Effector memory CD4-positive, alpha-beta T cell (primary cell): Measurements from ENCODE around the gene BNIPL.
A peak's percentile ranks its signal among the peaks of the same experiment; 100 is the strongest.

ENCODE experiments used
- DNase-seq, 3 donors: peaks; one replicate each; pipeline ENCODE4 v3.0.0-alpha.2; 2020
- H3K27ac ChIP-seq: 2 replicates; pipeline ENCODE4 v1.7.0; 2013; ENCODE audit warnings: mild to moderate bottlenecking, low read length, moderate library complexity; ENCODE audit not compliant: insufficient read depth, poor library complexity, severe bottlenecking
- H3K27me3 ChIP-seq: replicated peaks from 2 replicates; pipeline ENCODE4 v1.7.0; 2013; ENCODE audit warnings: mild to moderate bottlenecking, low read length; ENCODE audit not compliant: insufficient read depth, control insufficient read depth, poor library complexity, severe bottlenecking
- H3K36me3 ChIP-seq: 2 replicates; pipeline ENCODE4 v1.7.0; 2013; ENCODE audit warnings: mild to moderate bottlenecking, low read length, moderate library complexity; ENCODE audit not compliant: control insufficient read depth, insufficient read depth
- H3K4me1 ChIP-seq: 2 replicates; pipeline ENCODE4 v1.7.0; 2013; ENCODE audit warnings: low read length, mild to moderate bottlenecking; ENCODE audit not compliant: control insufficient read depth, insufficient read depth, poor library complexity, severe bottlenecking
- H3K4me3 ChIP-seq: 2 replicates; pipeline ENCODE4 v1.7.0; 2013; ENCODE audit warnings: low read length, low read depth, mild to moderate bottlenecking; ENCODE audit not compliant: insufficient read depth, poor library complexity, severe bottlenecking
- H3K9me3 ChIP-seq: 2 replicates; pipeline ENCODE4 v1.7.0; 2013; ENCODE audit warnings: mild to moderate bottlenecking, low read length, moderate library complexity; ENCODE audit not compliant: control insufficient read depth

Gene BNIPL

DNA sequence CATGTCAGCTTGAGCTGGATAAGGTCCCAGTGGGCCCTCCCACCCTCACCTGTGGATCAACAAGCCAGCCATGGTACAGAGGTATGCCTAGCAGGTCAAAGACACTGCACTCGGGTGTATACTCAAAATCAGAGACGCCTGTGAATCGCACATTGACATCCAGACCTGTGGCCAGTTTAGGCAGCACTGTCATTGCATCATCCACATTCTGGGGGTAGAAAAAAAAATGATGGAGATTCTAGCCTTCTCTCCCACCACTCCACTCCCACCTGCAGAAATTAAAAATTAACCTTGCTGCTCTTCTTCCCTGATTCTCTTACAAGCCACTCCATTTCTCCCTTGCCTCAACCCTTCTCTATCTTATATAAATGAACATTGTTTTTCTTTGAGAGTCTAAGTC, 36.0 kb upstream of the BNIPL start:
- Histone ChIP-seq H3K4me3 (no peak overlapping the region), H3K27me3 (no peaks in the 10 kb centered on the region), H3K9me3 (no peaks in the 10 kb centered on the region), H3K27ac (no peak overlapping the region), H3K4me1 (peaks cover 25% of the 10 kb centered on the region), H3K36me3 (peaks cover 45% of the 10 kb centered on the region)
- DNase-seq, result no peak

DNA sequence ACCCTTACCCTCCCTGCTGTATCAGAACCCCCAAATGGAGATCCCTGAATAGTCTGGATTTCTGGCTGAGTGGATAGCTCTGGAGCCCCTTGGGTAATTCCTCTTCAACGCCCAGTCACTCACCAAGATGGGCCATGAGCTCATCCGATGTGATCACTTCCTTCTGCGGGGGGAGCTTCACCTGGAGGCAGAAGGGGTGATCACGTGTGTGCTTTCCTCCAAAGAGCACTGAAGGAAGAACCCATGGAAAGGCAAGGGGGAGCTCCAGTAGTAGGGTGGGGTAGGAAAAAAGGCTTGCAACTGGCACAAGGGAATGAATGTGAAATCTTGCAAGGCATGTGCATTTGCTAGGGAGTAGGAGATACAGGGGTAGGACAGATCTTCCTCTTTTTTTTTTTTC, 34.8 kb upstream of the BNIPL start:
- Histone ChIP-seq H3K27ac (no peak overlapping the region), H3K27me3 (no peaks in the 10 kb centered on the region), H3K9me3 (no peaks in the 10 kb centered on the region), H3K4me1 (peaks cover 27% of the 10 kb centered on the region), H3K36me3 (peaks cover 42% of the 10 kb centered on the region), H3K4me3 (no peak overlapping the region)
- no peak for DNase-seq

DNA sequence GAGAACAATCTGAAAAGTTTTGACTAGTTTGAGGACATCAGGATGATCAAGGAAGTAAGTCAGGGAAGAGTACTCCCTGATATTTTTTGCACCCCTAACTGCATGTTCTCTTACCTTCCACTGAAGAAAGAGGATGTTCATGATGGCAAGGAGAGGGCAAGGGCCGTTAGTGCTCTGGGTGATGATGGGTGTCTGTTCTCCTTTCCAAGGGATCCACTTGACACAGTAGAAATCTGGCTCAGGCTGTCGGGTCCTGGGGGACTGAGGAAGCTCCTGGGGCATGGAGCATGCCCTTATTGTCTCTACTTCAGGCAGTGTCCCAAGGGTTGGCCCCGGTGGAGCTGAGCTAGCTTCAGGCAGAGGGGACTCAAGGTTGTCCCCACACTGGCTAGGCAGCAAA, 34.3 kb upstream of the BNIPL start:
- Histone ChIP-seq H3K9me3 (no peaks in the 10 kb centered on the region), H3K27ac (peak overlapping the region; percentile 52), H3K27me3 (no peaks in the 10 kb centered on the region), H3K36me3 (peaks cover 37% of the 10 kb centered on the region), H3K4me1 (peaks cover 32% of the 10 kb centered on the region), H3K4me3 (peak overlapping the region; percentile 27)
- DNase-seq, result no peak

DNA sequence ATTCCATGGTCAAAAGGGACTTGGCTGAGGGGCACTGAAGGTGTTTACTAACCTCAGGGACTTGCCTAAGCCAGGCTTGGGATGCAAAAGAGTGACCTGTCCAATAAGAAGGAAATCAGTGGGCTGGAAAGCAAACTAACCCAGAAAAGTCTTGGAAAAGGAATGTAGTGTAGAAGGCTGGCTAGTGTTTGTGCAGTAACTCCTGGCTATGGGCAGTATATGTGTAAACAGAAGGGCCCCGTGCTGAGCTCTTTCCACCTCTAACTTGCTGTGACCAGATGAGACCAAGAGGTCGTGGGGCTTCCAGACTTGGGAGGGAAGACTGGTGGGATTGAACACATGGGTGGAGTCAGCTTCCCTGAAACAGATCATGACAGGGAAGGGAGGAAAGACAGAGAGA, 33.8 kb upstream of the BNIPL start:
- Histone ChIP-seq H3K4me1 (peaks cover 37% of the 10 kb centered on the region), H3K4me3 (peak overlapping the region; percentile 27), H3K27ac (peak overlapping the region; percentile 52), H3K36me3 (peaks cover 32% of the 10 kb centered on the region), H3K27me3 (no peaks in the 10 kb centered on the region), H3K9me3 (no peaks in the 10 kb centered on the region)
- no peak for DNase-seq

DNA sequence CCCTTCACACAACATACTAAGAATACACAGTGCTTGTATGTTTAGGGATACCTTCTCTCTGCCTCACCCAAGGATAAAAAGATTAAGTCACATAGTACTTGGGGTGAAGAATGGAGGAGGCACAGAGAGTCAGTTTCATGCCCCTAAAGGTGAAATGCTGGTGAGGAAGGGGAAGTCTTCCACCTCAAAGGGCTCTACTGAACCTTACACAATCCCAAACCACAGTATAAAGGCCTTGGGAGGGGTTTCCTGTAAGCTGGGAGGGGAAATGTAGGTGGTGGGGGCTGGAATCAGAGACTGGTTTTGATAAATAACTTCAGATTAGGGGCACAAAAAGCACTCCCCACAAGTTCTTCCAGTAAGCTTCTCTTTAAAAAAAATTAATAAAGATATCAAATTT, 33.2 kb upstream of the BNIPL start:
- DNase-seq, result no peak
- Histone ChIP-seq H3K36me3 (peaks cover 26% of the 10 kb centered on the region), H3K27me3 (no peaks in the 10 kb centered on the region), H3K4me3 (peak overlapping the region; percentile 27), H3K9me3 (no peaks in the 10 kb centered on the region), H3K27ac (peak overlapping the region; percentile 52), H3K4me1 (peaks cover 39% of the 10 kb centered on the region)

DNA sequence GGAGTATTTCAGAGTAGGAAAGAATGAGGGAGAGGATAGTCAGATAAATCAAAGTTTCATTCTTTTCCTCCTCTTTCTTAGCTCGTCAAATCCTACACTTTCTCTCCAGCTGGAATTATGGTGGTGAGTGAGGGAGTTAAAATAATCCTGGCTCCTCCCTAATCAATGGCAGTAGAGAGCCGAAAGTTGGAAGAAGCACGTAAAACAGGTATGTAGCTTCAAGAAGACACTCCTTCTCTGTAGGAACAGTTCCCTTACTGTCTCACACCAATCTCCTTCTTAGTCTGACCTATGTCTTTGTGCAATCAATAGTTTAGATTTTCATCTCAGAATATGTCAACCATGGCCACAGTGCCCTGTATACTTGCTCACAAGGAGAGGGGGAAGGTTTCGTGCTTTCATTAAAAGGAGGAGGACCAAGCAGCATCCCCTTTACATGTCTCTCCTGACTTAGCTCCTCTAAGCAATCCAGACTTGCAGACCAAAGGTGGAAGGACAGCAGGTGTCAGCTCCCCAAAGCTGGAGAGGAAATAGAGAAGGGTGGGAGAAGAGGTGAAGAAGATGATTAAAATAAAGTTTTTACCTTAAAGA, 30.6 kb upstream of the BNIPL start:
- no peak for DNase-seq
- H3K4me1 ChIP-seq, result peaks cover 47% of the 10 kb centered on the region
- no peaks in the 10 kb centered on the region for H3K27me3 ChIP-seq
- peaks cover 9% of the 10 kb centered on the region for H3K36me3 ChIP-seq
- peak overlapping the region; percentile 67 for H3K4me3 ChIP-seq
- H3K27ac ChIP-seq, result peak overlapping the region; percentile 94
- H3K9me3 ChIP-seq, result no peaks in the 10 kb centered on the region

DNA sequence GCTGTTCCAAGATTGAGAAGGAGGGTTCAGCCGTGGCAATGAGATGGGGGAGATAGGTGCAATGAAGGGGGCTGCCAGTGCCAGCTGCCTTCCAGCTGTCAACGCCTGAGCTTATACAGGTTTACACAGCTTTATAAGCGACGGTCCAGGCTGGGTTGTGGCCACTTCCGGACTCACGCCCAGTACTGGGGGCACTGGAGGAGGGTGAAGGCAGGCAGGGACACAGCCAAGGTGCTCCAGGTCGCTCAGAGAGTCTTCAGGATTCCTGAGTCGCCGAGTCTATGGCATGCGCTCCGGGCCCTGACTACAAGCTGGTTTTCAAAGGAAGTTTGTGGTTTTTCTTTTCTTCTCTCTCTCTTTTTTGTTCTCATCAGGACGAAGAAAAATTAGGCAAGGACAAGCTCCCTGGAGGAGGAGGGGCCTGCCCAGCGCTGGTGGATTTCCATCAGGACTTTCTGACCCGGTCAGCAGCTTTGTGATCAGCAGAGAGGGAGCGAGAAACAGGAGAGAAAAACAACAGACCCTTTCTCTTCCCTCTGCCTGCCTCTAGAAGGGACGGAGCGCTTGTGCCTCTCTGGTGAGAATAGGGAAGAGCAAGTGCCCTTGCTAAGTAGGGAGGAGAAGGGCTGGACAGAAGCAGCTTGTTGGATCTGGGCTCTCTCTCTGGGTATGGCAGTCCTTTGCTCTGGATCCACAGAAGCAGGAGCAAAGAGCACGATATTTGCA, 29.9 kb upstream of the BNIPL start, which contains the start of gene MINDY1:
Gene MINDY1 (minus strand): TSS at position 576 of the 726 bp plus-strand sequence. CDS start 4,285 bp downstream, outside the sequence.
- Histone ChIP-seq H3K27ac (peak within 1 kb of the TSS; percentile 94), H3K27me3 (no peaks in the 10 kb centered on the region), H3K4me1 (peaks cover 50% of the 10 kb centered on the region), H3K36me3 (peaks cover 4% of the 10 kb centered on the region), H3K9me3 (no peaks in the 10 kb centered on the region), H3K4me3 (peak within 1 kb of the TSS; percentile 67)
- peak in 2 of 3 donors; percentile 5 to 8 for DNase-seq

DNA sequence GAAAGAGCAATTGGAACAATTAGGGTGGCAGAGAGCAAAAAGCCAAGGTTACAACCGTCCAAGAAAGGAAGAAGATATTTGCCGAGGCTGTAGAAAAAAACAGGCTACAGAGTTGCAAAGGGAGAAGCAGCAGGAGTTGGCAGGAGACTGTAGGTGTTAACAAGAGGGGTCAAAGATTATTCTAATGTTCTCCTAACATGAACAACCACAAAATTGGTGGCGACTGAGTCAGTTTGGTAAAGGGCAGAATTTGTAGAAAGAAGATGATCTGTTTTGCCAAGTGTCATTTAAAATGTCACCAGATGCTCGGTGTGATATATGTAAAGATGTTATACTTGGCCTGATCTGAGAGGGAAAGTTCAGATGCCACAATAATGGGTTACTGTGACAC, 28.5 kb upstream of the BNIPL start:
- no peaks in the 10 kb centered on the region for H3K9me3 ChIP-seq
- peaks cover 41% of the 10 kb centered on the region for H3K4me1 ChIP-seq
- no peak for DNase-seq
- H3K27me3 ChIP-seq, result no peaks in the 10 kb centered on the region
- no peaks in the 10 kb centered on the region for H3K36me3 ChIP-seq
- peak overlapping the region; percentile 67 for H3K4me3 ChIP-seq
- H3K27ac ChIP-seq, result peak overlapping the region; percentile 94

DNA sequence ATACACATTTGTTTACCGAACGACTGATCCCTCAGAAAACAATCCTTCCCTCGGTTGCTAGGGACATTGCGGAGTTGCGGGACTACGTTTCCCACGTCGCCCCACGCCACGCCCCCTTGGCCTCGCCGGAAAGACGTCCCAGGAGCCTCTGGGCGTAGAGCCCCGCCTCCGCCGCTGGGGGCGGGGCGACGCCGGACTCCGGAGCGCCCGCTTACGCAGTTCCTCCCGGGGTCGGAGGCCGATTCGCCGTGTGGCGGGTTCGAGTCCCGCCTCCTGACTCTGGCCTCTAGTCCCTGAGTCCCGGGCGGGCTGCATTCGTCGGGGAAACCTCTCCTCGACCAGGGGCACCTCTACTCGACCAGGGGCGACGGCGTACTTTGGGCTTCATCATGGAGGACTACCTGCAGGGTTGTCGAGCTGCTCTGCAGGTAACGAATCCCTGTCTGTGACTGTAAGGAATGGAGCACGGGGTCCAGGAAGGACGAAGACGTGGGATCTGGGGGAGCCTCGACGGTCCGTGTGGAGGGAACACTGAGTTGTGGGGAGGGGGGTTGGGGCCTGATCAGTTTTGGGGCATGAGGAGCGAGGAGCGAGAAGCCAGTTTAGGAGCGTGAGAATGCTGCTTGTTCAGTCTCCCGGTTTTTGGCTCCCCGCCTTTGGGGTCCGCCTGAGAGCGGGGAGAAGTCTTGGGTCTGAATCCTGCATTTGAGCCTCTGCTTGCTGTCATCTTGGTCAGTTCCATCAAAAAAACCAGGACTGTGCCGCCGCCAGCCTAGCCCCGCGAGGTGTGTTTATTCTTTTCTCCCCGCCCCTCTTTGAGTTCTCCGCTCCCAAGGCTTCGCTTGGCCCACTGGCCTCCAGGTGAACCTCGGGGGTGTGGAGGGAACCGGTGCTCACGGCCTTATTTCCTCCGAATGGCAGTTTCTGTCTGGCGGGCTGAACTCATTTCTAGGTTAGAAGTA, 27.9 kb upstream of the BNIPL start, which contains the start of gene PRUNE1:
Gene PRUNE1 (plus strand): TSS at position 206 of the 962 bp plus-strand sequence. CDS start 184 bp downstream, at position 390.
- peak; percentile 94 to 96 (median 95) for DNase-seq
- H3K36me3 ChIP-seq, result no peaks in the 10 kb centered on the region
- H3K4me1 ChIP-seq, result peaks cover 34% of the 10 kb centered on the region
- H3K9me3 ChIP-seq, result no peaks in the 10 kb centered on the region
- H3K4me3 ChIP-seq, result peak within 1 kb of the TSS; percentile 80
- peak within 1 kb of the TSS; percentile 94 for H3K27ac ChIP-seq
- no peaks in the 10 kb centered on the region for H3K27me3 ChIP-seq
